Panc1 (cell line): ENCODE results near the gene SLC9A5. TPM values are rescaled to one million over a fixed set of nuclear protein-coding genes. Genes with fewer than 3 reads are reported as not detected.

Experiments used
- ATAC-seq: fragments of 200-7000 bp; cut with Tn5 transposase; 2 replicates; pipeline ENCODE4 v1.9.1; 2020; ENCODE audit warnings: mild to moderate bottlenecking, moderate library complexity
- BruUV-seq: library from RNA; stranded (reverse); fragments of 400-500 nt; replicated peaks from 2 replicates; lab custom pipeline; 2021; lab: Mats Ljungman, UMichigan
- CTCF ChIA-PET: fragments of 300-600 bp; sonication (Branson Sonifier 250); formaldehyde crosslinking; loops from one replicate; lab custom pipeline; 2022; ENCODE audit warnings: antibody characterized with exemption; lab: Charles Lee
- POLR2A ChIA-PET: fragments of 300-600 bp; sonication (Branson Sonifier 250); formaldehyde crosslinking; loops from one replicate; lab custom pipeline; 2022; ENCODE audit warnings: antibody characterized with exemption; lab: Charles Lee
- DNase-seq: peaks from one replicate; pipeline ENCODE4 v3.0.0-alpha.2; 2010; ENCODE audit warnings: low read depth, low spot score
- H3K27ac ChIP-seq: 2 replicates; pipeline ENCODE4 v1.5.1; 2011; ENCODE audit warnings: mild to moderate bottlenecking, low read length, inconsistent platforms
- H3K27me3 ChIP-seq: fragments of 200-500 bp; sonication (Bioruptor generic); 2 replicates; pipeline ENCODE4 v1.6.0; 2014; ENCODE audit warnings: low read length, inconsistent platforms; ENCODE audit not compliant: control insufficient read depth, insufficient read depth
- H3K36me3 ChIP-seq: fragments of 200-500 bp; sonication (Bioruptor generic); 2 replicates; pipeline ENCODE4 v1.5.1; 2014; ENCODE audit warnings: inconsistent platforms, mild to moderate bottlenecking, low read length, moderate library complexity; ENCODE audit not compliant: control insufficient read depth, insufficient read depth
- H3K4me1 ChIP-seq: 2 replicates; pipeline ENCODE4 v1.5.1; 2011; ENCODE audit warnings: inconsistent platforms, mild to moderate bottlenecking, low read length, moderate library complexity; ENCODE audit not compliant: control insufficient read depth, insufficient read depth
- H3K4me3 ChIP-seq, 2 experiments: 2 replicates each; pipeline ENCODE4 v1.5.1; 2011 to 2012; ENCODE audit warnings: low read depth in 2 of 2, low read length in 2 of 2, mild to moderate bottlenecking in 2 of 2, inconsistent platforms in 1 of 2, moderate library complexity in 1 of 2
- H3K9me3 ChIP-seq: fragments of 200-500 bp; sonication (Bioruptor generic); 2 replicates; pipeline ENCODE4 v1.5.1; 2014; ENCODE audit warnings: low read depth, mild to moderate bottlenecking, inconsistent platforms, low read length, moderate library complexity; ENCODE audit not compliant: control insufficient read depth, insufficient read depth
- TCF7L2 ChIP-seq: IDR thresholded peaks from 2 replicates; pipeline ENCODE4 v1.6.1; 2011; ENCODE audit warnings: mild to moderate bottlenecking, low read depth, low read length, inconsistent platforms
- in situ Hi-C: cut with HindIII; loops from 2 replicates; pipeline ENCODE4 v1.10.0; 2016; ENCODE audit warnings: low sequenced_read_pairs, low pct_unique_long_range_greater_than_20kb
- intact Hi-C: fragments of 100-400 bp; cut with micrococcal nuclease; formaldehyde crosslinking; loops from one replicate; pipeline ENCODE4 v1.10.0; 2022; ENCODE audit not compliant: unreplicated experiment
- total RNA-seq: library from RNA; stranded (reverse); gene quantifications from one replicate; pipeline ENCODE4 v1.2.1, GENCODE V29; 2021; ENCODE audit not compliant: unreplicated experiment
- TF ChIP-seq, protein P1 (sequence below), 2 experiments: IDR thresholded peaks; 2 replicates each; pipeline ENCODE4 v1.6.1; 2011 to 2012; ENCODE audit warnings: low read depth in 2 of 2, control low read depth in 1 of 2, low read length in 1 of 2, mild to moderate bottlenecking in 1 of 2, moderate library complexity in 1 of 2; ENCODE audit not compliant: insufficient read depth in 1 of 2
- TF ChIP-seq, protein P2 (sequence below): fragments of 450-650 bp; IDR thresholded peaks from 2 replicates; pipeline ENCODE4 v1.5.1; 2017; ENCODE audit warnings: mild to moderate bottlenecking

The SLC9A5 gene
- total RNA-seq, 1 experiment from 2014 or later: 1.7 TPM

DNA sequence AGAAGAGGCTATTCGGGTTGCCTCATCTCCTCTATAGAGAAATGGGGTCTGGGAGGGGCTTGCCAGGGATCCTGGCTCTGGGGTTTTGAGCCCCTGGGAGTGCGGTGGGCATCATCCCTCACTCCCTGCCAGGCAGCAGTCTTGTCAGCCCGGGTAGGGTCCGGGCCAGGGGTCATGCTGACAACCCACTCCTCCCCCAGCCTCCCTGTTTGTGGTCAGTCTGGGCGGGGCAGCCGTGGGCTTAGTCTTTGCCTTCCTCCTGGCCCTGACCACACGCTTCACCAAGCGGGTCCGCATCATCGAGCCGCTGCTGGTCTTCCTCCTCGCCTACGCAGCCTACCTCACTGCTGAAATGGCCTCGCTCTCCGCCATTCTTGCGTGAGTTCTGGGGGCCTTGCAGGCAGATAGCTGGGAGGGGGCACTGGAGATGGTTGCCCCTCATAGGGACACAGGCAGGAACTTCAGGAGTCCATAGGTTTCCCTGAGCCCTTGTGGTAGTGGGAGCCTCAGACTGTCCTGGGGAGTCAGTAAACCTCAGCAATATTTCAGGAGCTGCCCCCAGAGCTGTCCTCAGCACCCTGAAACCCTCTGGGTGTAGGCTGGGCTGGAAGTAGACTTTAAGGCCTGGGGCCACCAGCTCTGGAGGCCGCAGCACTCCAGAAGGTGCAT, 6.9 kb downstream of the SLC9A5 start:
- ChIA-PET POLR2A (no interaction called here), CTCF (no interaction called here)
- no peaks in the 10 kb centered on the region for H3K9me3 ChIP-seq
- no peaks in the 10 kb centered on the region for H3K36me3 ChIP-seq
- H3K4me1 ChIP-seq: no peaks in the 10 kb centered on the region
- TF ChIP-seq, protein P1, sequence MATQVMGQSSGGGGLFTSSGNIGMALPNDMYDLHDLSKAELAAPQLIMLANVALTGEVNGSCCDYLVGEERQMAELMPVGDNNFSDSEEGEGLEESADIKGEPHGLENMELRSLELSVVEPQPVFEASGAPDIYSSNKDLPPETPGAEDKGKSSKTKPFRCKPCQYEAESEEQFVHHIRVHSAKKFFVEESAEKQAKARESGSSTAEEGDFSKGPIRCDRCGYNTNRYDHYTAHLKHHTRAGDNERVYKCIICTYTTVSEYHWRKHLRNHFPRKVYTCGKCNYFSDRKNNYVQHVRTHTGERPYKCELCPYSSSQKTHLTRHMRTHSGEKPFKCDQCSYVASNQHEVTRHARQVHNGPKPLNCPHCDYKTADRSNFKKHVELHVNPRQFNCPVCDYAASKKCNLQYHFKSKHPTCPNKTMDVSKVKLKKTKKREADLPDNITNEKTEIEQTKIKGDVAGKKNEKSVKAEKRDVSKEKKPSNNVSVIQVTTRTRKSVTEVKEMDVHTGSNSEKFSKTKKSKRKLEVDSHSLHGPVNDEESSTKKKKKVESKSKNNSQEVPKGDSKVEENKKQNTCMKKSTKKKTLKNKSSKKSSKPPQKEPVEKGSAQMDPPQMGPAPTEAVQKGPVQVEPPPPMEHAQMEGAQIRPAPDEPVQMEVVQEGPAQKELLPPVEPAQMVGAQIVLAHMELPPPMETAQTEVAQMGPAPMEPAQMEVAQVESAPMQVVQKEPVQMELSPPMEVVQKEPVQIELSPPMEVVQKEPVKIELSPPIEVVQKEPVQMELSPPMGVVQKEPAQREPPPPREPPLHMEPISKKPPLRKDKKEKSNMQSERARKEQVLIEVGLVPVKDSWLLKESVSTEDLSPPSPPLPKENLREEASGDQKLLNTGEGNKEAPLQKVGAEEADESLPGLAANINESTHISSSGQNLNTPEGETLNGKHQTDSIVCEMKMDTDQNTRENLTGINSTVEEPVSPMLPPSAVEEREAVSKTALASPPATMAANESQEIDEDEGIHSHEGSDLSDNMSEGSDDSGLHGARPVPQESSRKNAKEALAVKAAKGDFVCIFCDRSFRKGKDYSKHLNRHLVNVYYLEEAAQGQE (IDR thresholded peaks at IDR 0.05; ENCODE audit: insufficient read depth in 1 of 2, low read depth in 2 of 2, low read length in 1 of 2): no peak
- intact Hi-C loops (no loop called here), in situ Hi-C loops (no loop called here)
- no peak overlapping the region for H3K27ac ChIP-seq
- no peaks in the 10 kb centered on the region for H3K27me3 ChIP-seq
- BruUV-seq: no TSS peak
- H3K4me3 ChIP-seq: no peak overlapping the region
- no peak for DNase-seq
- ATAC-seq: no peak

DNA sequence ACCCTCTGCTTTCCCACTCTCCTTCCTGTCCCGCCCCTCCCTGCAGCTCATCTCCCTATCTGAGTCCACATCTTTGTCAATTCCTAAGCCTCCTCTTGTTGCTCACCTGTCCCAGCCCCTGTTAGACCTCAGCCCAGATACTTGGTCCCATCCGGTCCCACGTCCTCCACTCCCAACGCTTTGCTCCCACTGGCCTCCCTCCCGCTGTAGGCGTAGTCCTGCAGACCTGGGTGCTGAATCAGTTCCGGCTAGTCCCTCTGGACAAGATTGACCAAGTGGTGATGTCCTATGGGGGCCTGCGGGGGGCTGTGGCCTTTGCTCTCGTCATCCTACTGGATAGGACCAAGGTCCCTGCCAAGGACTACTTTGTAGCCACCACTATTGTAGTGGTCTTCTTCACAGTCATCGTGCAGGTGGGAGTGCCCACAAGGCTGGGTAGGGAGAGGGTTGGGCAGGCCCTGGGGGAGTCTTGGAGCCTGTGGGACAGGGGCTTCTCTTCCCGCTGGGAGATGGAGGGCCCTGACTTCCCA, 8.0 kb downstream of the SLC9A5 start:
- H3K4me1 ChIP-seq: no peaks in the 10 kb centered on the region
- intact Hi-C loops (no loop called here), in situ Hi-C loops (no loop called here)
- BruUV-seq: no TSS peak
- ATAC-seq (no peak), DNase-seq (no peak)
- TF ChIP-seq, protein P2, sequence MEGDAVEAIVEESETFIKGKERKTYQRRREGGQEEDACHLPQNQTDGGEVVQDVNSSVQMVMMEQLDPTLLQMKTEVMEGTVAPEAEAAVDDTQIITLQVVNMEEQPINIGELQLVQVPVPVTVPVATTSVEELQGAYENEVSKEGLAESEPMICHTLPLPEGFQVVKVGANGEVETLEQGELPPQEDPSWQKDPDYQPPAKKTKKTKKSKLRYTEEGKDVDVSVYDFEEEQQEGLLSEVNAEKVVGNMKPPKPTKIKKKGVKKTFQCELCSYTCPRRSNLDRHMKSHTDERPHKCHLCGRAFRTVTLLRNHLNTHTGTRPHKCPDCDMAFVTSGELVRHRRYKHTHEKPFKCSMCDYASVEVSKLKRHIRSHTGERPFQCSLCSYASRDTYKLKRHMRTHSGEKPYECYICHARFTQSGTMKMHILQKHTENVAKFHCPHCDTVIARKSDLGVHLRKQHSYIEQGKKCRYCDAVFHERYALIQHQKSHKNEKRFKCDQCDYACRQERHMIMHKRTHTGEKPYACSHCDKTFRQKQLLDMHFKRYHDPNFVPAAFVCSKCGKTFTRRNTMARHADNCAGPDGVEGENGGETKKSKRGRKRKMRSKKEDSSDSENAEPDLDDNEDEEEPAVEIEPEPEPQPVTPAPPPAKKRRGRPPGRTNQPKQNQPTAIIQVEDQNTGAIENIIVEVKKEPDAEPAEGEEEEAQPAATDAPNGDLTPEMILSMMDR: no peak
- TF ChIP-seq TCF7L2: no peak
- TF ChIP-seq, protein P1 (IDR thresholded peaks at IDR 0.05; ENCODE audit: insufficient read depth in 1 of 2, low read depth in 2 of 2, low read length in 1 of 2): no peak
- no peak overlapping the region for H3K27ac ChIP-seq
- H3K27me3 ChIP-seq: no peaks in the 10 kb centered on the region
- no peak overlapping the region for H3K4me3 ChIP-seq
- H3K36me3 ChIP-seq: no peaks in the 10 kb centered on the region
- CTCF ChIA-PET: no interaction called here
- POLR2A ChIA-PET: no interaction called here
- no peaks in the 10 kb centered on the region for H3K9me3 ChIP-seq
